Effector memory CD8-positive, alpha-beta T cell (primary cell): ENCODE results near the gene SCRN1.
A peak's percentile ranks its signal among the peaks of the same experiment; 100 is the strongest.

Experiments used
- ATAC-seq: fragments of 150-1000 bp; cut with Tn5 transposase; replicated peaks from 2 replicates; pipeline ENCODE4 v1.10.0; 2021; ENCODE audit warnings: mild to moderate bottlenecking, moderate library complexity
- DNase-seq, 3 experiments: peaks; one replicate each; pipeline ENCODE4 v3.0.0; 2021
- H3K27ac Mint-ChIP-seq, 2 donors: one replicate each; pipeline ENCODE4 v1.8.0; 2022; ENCODE audit warnings: mild to moderate bottlenecking in 2 of 2, mixed read lengths in 2 of 2, moderate library complexity in 2 of 2
- H3K27me3 Mint-ChIP-seq, 2 donors: one replicate each; pipeline ENCODE4 v1.8.0; 2022; ENCODE audit warnings: mixed read lengths in 2 of 2
- H3K36me3 Mint-ChIP-seq: one replicate; pipeline ENCODE4 v1.8.0; 2022; ENCODE audit warnings: mild to moderate bottlenecking, moderate library complexity, mixed read lengths; ENCODE audit not compliant: insufficient read depth
- H3K4me1 Mint-ChIP-seq, 2 donors: one replicate each; pipeline ENCODE4 v1.8.0; 2022; ENCODE audit warnings: low read depth in 2 of 2, mixed read lengths in 2 of 2
- H3K4me3 Mint-ChIP-seq, 2 donors: one replicate each; pipeline ENCODE4 v1.8.0; 2022; ENCODE audit warnings: mild to moderate bottlenecking in 2 of 2, mixed read lengths in 2 of 2, moderate library complexity in 2 of 2
- H3K9me3 Mint-ChIP-seq, 2 donors: one replicate each; pipeline ENCODE4 v1.8.0; 2022; ENCODE audit warnings: mixed read lengths in 2 of 2

Gene SCRN1

DNA sequence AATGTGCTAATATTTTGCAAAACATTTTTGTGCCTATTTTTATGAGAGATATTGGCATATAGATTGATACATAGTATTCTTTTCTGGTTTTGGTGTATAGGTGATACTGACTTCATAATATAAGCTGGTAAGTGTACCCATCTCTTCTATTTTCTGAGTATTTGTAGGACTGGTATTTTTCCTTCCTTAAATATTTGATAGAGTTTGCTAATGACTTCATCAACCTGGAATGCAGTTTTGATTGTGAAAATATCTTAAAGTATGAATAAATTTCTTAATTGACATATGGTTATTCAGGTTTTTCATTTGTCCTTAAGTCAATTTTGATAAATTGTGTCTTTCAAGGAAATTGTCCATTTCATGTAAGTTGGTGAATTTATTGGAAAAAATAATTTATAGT is 6.1 kb upstream of the SCRN1 start:
- H3K4me1 Mint-ChIP-seq = no peaks in the 10 kb centered on the region
- ATAC-seq (no peak), DNase-seq (no peak)
- H3K27ac Mint-ChIP-seq = no peak overlapping the region
- H3K36me3 Mint-ChIP-seq = no peaks in the 10 kb centered on the region
- no peak overlapping the region for H3K4me3 Mint-ChIP-seq
- H3K27me3 Mint-ChIP-seq = peaks cover 53 to 62% of the 10 kb centered on the region in 2 donors
- H3K9me3 Mint-ChIP-seq = peaks cover 2 to 7% of the 10 kb centered on the region in 2 donors

- Mint-ChIP-seq H3K4me3 (no peak overlapping the region), H3K4me1 (peaks cover 3 to 9% of the 10 kb centered on the region in 2 donors), H3K27me3 (peaks cover 48 to 53% of the 10 kb centered on the region in 2 donors), H3K36me3 (peaks cover 3% of the 10 kb centered on the region), H3K9me3 (peaks cover 2 to 7% of the 10 kb centered on the region in 2 donors), H3K27ac (no peak overlapping the region)
- no peak for ATAC-seq
- DNase-seq = no peak
Observed at GRCh38 chr7:29993140-29993539, 3.5 kb upstream of the SCRN1 start.

GRCh38 chr7:29991937-29992336 is 2.3 kb upstream of the SCRN1 start:
- Mint-ChIP-seq H3K36me3 (peaks cover 3% of the 10 kb centered on the region), H3K4me1 (peaks cover 3 to 17% of the 10 kb centered on the region in 2 donors), H3K4me3 (no peak overlapping the region), H3K27ac (no peak overlapping the region), H3K27me3 (peaks cover 53 to 56% of the 10 kb centered on the region in 2 donors), H3K9me3 (peaks cover 2 to 7% of the 10 kb centered on the region in 2 donors)
- no peak for DNase-seq
- no peak for ATAC-seq

GRCh38 chr7:29990931-29991330 is 1.3 kb upstream of the SCRN1 start:
- H3K36me3 Mint-ChIP-seq = peaks cover 3% of the 10 kb centered on the region
- peaks cover 3 to 17% of the 10 kb centered on the region in 2 donors for H3K4me1 Mint-ChIP-seq
- H3K27me3 Mint-ChIP-seq = peaks cover 49 to 52% of the 10 kb centered on the region in 2 donors
- DNase-seq (no peak), ATAC-seq (no peak)
- peak overlapping the region; percentile 42 to 65 for H3K4me3 Mint-ChIP-seq
- no peak overlapping the region for H3K27ac Mint-ChIP-seq
- no peaks in the 10 kb centered on the region for H3K9me3 Mint-ChIP-seq

- peaks cover 3 to 20% of the 10 kb centered on the region in 2 donors for H3K4me1 Mint-ChIP-seq
- DNase-seq (peak in 2 of 3 experiments; percentile 20 to 25), ATAC-seq (peak; percentile 71)
- H3K27me3 Mint-ChIP-seq = peaks cover 58 to 61% of the 10 kb centered on the region in 2 donors
- H3K36me3 Mint-ChIP-seq = peaks cover 3% of the 10 kb centered on the region
- H3K27ac Mint-ChIP-seq = peak overlapping the region in 1 of 2 donors; percentile 92
- H3K9me3 Mint-ChIP-seq = no peaks in the 10 kb centered on the region
- H3K4me3 Mint-ChIP-seq = peak overlapping the region; percentile 65 to 87
Observed at GRCh38 chr7:29988424-29989256, 961 bp downstream of the SCRN1 start.

DNA sequence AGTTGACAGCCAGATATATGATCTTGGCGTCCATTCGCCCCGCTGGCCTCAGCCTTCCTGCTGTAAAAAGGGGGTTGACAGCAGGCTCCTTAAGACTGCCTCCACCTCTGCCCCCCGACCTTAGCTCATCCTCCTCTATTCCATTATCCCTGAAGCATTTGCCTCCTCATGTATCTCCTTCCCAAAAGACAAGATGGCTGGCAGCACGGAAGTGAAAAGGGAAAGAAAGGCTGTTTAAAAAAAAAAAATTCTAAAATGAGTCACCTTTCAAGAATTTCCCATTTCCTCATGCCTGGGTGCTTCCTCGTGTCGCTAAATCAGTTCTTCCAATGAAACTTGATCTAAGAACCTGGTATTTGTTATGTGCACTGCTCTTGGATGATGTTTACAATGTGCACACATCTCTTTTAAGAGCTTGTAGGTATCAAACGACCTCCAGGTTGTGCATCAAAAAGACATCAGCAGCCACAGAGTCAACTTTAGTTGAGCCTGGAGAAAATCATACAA is 1.7 kb downstream of the SCRN1 start:
- H3K27ac Mint-ChIP-seq = peak overlapping the region in 1 of 2 donors; percentile 92
- ATAC-seq = no peak
- peaks cover 61% of the 10 kb centered on the region in 2 donors for H3K27me3 Mint-ChIP-seq
- no peak for DNase-seq
- peaks cover 3 to 20% of the 10 kb centered on the region in 2 donors for H3K4me1 Mint-ChIP-seq
- H3K36me3 Mint-ChIP-seq = peaks cover 4% of the 10 kb centered on the region
- peak overlapping the region; percentile 65 to 87 for H3K4me3 Mint-ChIP-seq
- H3K9me3 Mint-ChIP-seq = no peaks in the 10 kb centered on the region

DNA sequence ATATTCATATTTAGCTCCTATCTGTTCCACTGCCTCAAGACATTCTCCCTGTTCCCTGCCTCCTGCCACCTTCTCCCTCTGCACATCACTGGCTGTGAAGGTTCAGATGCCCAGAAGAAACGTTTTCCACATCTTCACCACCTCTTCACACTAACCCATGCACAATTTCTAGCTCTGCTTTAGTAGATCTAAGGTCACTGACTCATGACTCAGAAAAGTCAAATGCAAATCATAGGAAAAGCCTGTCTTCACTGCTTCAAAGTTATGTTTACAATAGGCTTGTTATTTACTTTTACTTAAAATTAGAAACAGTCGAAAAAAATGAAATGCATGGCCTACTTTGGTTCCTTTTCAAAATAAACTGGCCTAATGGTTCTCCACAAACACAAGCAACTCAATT is 2.5 kb downstream of the SCRN1 start:
- no peaks in the 10 kb centered on the region for H3K9me3 Mint-ChIP-seq
- H3K27ac Mint-ChIP-seq = no peak overlapping the region
- DNase-seq = no peak
- peaks cover 3 to 20% of the 10 kb centered on the region in 2 donors for H3K4me1 Mint-ChIP-seq
- peaks cover 57% of the 10 kb centered on the region in 2 donors for H3K27me3 Mint-ChIP-seq
- peak overlapping the region in 1 of 2 donors; percentile 87 for H3K4me3 Mint-ChIP-seq
- peaks cover 6% of the 10 kb centered on the region for H3K36me3 Mint-ChIP-seq
- ATAC-seq = no peak

GRCh38 chr7:29980151-29980550 is 9.4 kb downstream of the SCRN1 start:
- Mint-ChIP-seq H3K9me3 (no peaks in the 10 kb centered on the region), H3K27ac (no peak overlapping the region), H3K36me3 (peaks cover 4% of the 10 kb centered on the region), H3K4me1 (no peaks in the 10 kb centered on the region), H3K4me3 (no peak overlapping the region), H3K27me3 (peaks cover 2 to 40% of the 10 kb centered on the region in 2 donors)
- DNase-seq = no peak
- ATAC-seq = no peak

GRCh38 chr7:29977886-29978651 is 11.5 kb downstream of the SCRN1 start:
- Mint-ChIP-seq H3K4me3 (no peak overlapping the region), H3K36me3 (peaks cover 4% of the 10 kb centered on the region), H3K9me3 (no peaks in the 10 kb centered on the region), H3K27ac (no peak overlapping the region), H3K4me1 (peaks cover 0 to 3% of the 10 kb centered on the region in 2 donors), H3K27me3 (peaks cover 0 to 39% of the 10 kb centered on the region in 2 donors)
- ATAC-seq (peak; percentile 45), DNase-seq (no peak)

DNA sequence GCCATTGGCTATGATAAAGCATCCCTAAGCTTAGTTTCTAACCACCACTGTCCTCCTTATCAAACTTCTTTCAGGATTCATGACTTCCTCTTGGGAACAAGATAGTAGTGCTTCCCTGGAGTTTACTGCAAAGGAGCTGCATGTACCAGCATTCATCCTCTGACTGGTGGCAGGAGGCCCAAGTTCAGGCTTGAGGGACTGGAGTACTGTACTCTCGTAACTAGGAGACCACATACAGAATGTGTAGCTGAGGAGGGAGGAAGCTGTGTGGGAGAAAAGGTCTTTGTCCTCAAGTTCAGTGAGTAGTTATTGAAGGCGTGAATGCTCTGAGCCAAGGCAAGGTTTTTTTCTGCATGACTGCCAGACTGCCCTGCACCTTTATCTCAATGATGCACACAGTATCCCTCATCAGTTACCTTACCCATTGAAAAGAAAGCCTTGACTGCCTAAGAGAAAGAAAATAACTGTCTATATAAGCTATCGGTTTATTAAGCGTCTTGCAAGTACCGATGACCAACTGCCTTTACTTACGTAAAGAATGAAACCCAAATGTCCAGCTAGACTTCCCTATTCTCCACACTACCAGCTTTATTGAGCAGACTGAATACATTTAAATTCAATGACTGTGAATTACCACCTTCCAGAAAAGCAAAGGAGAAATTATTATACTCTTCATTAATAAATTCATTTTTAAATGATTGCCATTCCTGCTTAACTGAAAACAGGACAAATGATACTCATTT is 12.8 kb downstream of the SCRN1 start:
- no peaks in the 10 kb centered on the region for H3K36me3 Mint-ChIP-seq
- peaks cover 3 to 38% of the 10 kb centered on the region in 2 donors for H3K27me3 Mint-ChIP-seq
- DNase-seq (no peak), ATAC-seq (no peak)
- H3K27ac Mint-ChIP-seq = no peak overlapping the region
- H3K9me3 Mint-ChIP-seq = no peaks in the 10 kb centered on the region
- no peak overlapping the region for H3K4me3 Mint-ChIP-seq
- H3K4me1 Mint-ChIP-seq = peaks cover 0 to 3% of the 10 kb centered on the region in 2 donors

DNA sequence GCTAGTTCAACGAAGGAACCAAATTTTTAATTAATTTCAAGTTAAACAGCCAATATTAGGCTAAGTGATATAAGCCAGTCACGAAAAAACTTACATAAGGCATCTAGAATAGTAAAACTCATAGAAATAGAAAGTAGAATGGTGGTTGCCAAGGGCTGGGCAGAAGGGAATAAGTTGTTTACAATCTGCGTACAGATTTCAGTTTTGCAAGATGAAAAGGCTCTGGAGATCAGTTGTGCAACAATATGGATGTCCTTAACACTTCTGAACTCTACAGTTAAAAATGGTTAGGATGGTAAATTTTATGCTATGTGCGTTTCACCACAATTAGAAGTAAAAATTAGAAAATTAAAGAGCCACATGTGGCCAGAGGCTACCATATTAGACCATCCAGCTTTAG is 13.3 kb downstream of the SCRN1 start:
- peaks cover 9 to 42% of the 10 kb centered on the region in 2 donors for H3K27me3 Mint-ChIP-seq
- no peaks in the 10 kb centered on the region for H3K9me3 Mint-ChIP-seq
- H3K4me3 Mint-ChIP-seq = no peak overlapping the region
- peaks cover 0 to 3% of the 10 kb centered on the region in 2 donors for H3K4me1 Mint-ChIP-seq
- no peak for ATAC-seq
- no peak for DNase-seq
- H3K36me3 Mint-ChIP-seq = no peaks in the 10 kb centered on the region
- no peak overlapping the region for H3K27ac Mint-ChIP-seq

GRCh38 chr7:29975561-29975960 is 14.0 kb downstream of the SCRN1 start:
- peaks cover 15 to 46% of the 10 kb centered on the region in 2 donors for H3K27me3 Mint-ChIP-seq
- H3K9me3 Mint-ChIP-seq = no peaks in the 10 kb centered on the region

GRCh38 chr7:29974286-29974685 is 15.3 kb downstream of the SCRN1 start:
- Mint-ChIP-seq H3K36me3 (no peaks in the 10 kb centered on the region), H3K27me3 (peaks cover 28 to 47% of the 10 kb centered on the region in 2 donors), H3K4me1 (peaks cover 0 to 13% of the 10 kb centered on the region in 2 donors), H3K9me3 (no peaks in the 10 kb centered on the region), H3K4me3 (no peak overlapping the region), H3K27ac (no peak overlapping the region)
- no peak for DNase-seq
- no peak for ATAC-seq

More at GRCh38 chr7:29975561-29975960, 14.0 kb downstream of the SCRN1 start:
- Mint-ChIP-seq H3K4me3 (no peak overlapping the region), H3K4me1 (peaks cover 0 to 3% of the 10 kb centered on the region in 2 donors), H3K27ac (no peak overlapping the region), H3K36me3 (no peaks in the 10 kb centered on the region)
- no peak for DNase-seq
- no peak for ATAC-seq
